SW 1271 (cell line): Measurements from ENCODE around the gene BTN2A1.
A peak's percentile ranks its signal among the peaks of the same experiment; 100 is the strongest.
"Not testable (repeated sequence)": the region's sequence is repeated elsewhere in the genome, so short reads cannot be mapped to it uniquely, and the experiment has no call there.

Experiments used
- DNase-seq, 2 experiments: peaks; one replicate each; lab custom pipeline; 2025; lab: John Stamatoyannopoulos, UW

Gene BTN2A1

DNA sequence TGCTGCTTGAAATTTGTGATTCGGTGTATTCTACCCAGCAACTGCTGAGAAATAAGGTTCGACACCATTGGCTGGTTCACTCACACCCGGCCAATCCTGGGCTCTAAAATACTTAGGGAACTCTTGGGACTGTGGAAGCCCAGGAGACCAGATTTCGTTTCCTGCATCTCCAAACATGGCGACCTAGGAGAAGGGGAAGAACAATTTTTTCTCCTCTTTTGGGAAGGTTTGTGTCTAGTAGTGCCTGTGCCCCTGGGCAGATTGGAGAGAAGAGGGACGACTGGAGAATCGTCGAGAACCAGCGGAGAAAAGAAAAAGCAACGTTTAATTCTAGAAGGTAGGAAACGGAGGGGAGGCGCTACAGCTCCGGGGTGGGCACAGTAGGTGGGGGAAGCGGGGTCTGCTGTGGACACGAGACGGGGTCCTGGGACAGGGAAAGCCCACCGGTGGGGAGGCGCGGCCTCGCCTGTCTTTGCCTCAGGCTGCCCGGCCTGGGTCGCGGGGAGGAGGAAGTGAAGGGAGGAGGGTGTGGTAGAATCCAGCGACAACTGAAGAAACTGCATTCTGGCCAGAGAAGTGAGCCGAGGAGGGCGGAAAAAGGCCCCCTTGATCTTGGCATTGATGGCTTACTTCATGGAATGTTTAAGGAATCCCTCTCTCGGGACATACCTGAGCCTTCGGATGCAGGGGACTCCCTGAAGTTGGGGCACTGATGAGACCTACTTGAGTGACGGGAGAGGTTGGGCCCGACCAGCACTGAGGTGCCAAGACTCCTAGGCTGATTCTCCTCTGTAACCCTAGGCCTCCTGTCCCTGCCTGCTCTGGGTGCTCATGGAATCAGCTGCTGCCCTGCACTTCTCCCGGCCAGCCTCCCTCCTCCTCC is at the start of gene BTN2A1:
TSS of gene BTN2A1 (plus strand) at position 150 of the 883 bp plus-strand sequence. CDS start at position 832, 682 bp downstream.
- peak; percentile 89 to 91 for DNase-seq

GRCh38 chr6:26408828-26409730 is 48.7 kb upstream of the BTN2A1 start:
- no peak for DNase-seq

DNA sequence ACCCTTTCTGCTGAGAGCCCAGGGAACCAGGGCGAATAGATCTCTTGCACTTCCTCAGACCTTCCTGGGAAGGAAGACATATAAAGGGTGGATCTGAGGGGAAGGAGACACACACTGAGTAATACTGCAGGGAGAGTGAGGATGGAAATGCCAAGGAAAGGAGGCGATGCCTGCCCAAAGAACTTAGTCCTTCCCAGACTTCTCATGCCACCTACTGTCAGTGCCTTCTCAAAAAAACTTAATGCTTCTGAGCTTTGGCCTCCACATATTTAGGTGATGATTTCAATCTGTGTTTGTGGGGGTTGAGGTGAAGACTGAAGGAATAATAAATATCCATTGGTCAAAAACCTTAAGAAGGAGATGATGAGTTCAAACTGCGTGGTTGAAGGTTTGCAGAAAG is 46.0 kb upstream of the BTN2A1 start:
- no peak for DNase-seq

- no peak for DNase-seq
Measured at GRCh38 chr6:26412228-26412627, 45.5 kb upstream of the BTN2A1 start.

GRCh38 chr6:26412954-26413353 is 44.8 kb upstream of the BTN2A1 start:
- no peak for DNase-seq

DNA sequence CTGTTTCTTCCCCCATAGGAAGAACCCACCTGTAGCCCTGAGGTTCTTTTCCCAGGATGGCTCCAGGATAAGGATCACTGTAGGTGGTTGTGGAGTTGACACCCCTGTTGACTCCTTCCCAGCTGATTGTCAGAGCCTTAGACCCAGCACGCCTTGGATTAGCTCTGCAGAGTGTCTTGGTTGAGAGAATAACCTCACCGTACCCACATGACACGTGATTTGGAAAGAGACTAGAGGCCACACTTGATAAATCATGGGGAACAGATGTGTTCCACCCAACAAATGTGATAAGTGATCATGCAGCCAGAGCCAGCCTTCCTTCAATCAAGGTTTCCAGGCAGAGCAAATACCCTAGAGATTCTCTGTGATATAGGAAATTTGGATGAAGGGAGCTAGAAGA is 43.5 kb upstream of the BTN2A1 start:
- DNase-seq, result no peak

GRCh38 chr6:26415036-26415614 is 42.6 kb upstream of the BTN2A1 start:
- DNase-seq, result no peak

DNA sequence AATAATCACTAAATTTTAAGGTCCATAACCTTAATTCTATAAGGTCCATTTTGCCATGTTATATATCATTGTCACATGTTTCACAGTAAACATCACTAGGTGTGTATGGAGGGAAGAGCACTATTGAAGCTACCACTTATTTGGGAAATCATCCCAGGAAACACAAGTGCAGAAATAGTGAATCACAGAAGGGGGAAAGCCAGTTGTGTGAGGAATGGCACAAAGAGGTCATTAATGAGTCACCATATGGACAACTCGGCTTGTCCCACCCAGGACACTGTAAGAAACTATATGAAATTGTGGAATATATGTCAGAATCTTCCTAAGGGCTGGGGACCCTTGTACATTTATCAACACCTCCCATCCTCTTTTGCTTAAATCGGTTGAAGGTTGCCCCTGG is 42.0 kb upstream of the BTN2A1 start:
- DNase-seq, result no peak

DNA sequence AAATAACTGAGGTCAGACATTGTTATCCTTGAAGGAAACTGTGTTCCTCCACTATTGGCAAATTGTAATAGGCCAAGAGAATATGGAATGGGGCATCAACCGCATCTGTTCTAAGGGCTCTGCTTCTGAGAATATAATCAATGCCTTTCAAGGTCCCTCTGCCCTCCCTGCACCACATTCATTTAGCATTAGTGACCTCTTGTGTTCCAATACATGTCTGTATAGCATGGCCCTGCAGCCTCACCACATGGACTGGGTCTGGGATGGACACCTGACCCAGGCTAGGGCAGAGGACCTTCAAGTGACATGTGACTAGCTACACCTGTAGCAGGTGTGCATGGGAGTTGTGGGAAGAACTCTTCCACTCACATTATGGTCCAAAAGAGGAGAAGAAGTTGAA is 41.5 kb upstream of the BTN2A1 start:
- DNase-seq, result no peak

DNA sequence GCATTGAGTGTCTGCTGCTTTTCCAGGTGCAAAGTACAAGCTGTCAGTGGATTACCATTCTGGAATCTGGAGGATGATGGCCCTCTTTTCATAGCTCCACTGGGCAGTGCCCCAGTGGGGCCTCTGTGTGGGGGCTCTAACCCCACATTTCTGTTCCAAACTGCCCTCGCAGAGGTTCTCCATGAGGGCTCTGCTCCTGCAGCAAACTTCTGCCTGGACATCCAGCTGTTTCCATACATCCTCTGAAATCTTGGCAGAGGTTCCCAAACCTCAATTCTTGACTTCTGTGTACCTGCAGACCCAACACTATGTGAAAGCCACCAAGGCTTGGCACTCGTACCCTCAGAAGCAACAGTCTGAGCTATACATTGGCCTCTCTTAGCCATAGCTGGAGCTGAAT is 39.7 kb upstream of the BTN2A1 start:
- DNase-seq, result not testable (repeated sequence)

GRCh38 chr6:26418795-26419194 is 39.0 kb upstream of the BTN2A1 start:
- DNase-seq, result not testable (repeated sequence)

GRCh38 chr6:26420688-26421171 is 37.0 kb upstream of the BTN2A1 start:
- DNase-seq, result peak in 1 of 2 experiments; percentile 46

- peak; percentile 92 to 95 for DNase-seq
Measured at GRCh38 chr6:26421259-26422144, 36.3 kb upstream of the BTN2A1 start.

DNA sequence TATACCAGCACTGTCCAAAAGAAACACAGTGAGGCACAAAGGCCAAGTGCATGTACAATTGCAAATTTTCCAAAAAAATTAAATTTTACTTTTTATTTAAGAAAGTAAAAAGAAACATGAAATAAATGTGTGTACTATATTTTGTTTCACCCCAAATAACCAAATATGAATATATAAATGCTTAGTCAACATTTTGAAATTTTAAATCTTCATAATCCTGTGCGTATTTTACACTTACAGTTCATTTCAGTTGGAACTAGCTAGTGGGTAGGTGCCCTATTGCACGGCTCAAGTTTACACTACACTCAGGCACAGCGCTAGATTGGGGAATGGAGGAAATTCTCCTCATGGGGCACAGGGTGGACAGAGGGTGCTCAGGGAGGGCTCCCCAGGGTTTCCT is 35.4 kb upstream of the BTN2A1 start:
- DNase-seq, result no peak

DNA sequence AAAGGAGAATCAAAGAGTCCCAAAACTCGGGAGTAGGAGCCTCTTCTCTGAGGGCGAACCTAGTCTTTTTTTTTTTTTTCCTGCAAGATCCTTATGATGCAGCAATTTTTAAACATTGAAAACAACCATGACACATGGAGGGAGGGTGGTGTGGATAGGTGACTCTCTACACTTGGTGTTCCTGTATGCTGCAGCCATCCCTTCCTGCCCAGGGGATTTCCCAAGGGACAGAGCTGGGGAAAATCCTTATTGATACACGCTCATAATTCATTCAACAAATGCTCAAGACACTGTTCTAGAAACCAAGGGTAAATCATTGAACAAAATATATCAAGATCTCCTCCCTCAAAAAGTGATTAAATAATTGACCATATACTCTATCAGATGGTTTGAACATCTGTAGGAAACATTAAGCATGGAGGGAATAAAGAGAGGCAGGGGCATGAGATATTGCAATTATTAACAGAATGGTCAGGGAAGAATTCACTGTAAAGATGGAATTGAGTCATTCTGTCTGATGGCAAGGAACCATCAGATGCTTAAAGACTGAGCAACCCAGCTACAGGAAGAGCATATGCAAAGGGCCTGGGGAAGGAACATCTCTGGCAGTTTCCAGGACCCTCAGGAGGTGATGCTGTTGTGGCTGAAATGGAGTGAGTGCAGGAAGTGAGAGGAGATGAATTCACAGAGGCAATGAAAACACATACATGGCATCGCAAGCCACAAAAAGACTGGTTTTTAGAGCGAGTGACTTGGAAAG is 30.9 kb upstream of the BTN2A1 start:
- no peak for DNase-seq

DNA sequence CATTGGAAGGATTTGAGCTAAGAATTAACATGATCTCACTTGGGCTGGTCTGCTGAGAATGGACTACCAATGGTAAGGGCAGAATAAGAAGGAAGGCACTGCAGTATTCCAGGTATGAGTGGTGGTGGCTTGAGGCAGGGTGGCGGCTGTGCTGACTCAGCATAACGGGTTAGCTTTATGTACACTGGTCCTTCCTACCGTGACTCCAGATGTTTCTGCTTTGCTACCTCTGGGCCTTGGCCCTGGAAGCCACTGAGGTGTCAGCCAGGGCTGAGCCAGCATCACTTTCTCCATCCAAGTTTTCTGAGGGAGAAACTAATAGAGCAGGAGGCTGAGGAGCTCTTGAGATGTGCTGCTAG is 30.3 kb upstream of the BTN2A1 start:
- no peak for DNase-seq

DNA sequence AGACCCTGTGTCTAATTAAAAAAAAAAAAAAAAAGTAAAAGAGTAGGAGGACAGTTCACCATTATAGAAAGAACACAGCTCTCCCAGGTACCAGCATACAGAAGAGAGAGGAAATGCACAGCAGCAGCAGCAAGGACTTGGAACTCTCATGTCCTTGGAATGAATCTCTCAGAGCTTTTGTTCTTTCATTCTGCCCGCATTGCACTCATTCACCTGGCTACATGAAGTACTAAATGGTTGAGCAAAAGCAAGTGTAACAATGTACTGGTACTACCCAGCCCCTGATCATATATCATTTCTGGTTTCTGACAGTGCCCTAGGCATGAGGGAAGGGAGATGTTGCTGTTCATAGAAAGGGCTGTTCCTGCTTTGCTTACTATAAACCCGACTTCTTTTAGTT is 29.5 kb upstream of the BTN2A1 start:
- DNase-seq, result no peak

DNA sequence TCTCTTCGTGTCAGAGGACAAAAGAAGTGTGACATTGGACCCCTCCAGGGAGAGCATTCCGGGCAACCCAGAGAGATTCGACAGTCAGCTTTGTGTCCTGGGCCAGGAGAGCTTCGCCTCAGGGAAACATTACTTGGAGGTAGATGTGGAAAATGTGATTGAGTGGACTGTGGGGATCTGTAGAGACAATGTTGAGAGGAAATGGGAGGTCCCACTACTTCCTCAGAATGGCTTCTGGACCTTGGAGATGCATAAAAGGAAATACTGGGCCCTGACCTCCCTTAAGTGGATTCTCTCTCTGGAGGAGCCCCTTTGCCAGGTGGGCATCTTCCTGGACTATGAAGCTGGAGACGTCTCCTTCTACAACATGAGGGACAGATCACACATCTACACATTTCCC is 27.0 kb upstream of the BTN2A1 start:
- no peak for DNase-seq

- DNase-seq, result no peak
Measured at GRCh38 chr6:26431258-26432172, 26.2 kb upstream of the BTN2A1 start.
